NCI-H1436 treated with DMSO at 0.1 percent for 48 hours (cell line): ENCODE results near the gene ITGB6.

Source experiments
- DNase-seq: peaks from one replicate; lab custom pipeline; 2025; lab: John Stamatoyannopoulos, UW

The ITGB6 gene

GRCh38 chr2:160199683-160200389 is at the start of gene ITGB6:
Gene ITGB6 (minus strand): TSS chr2:160200272. CDS start chr2:160200063, 209 bp downstream.
- no peak for DNase-seq

GRCh38 chr2:160247296-160248035 is 47.4 kb upstream of the ITGB6 start:
- no peak for DNase-seq

GRCh38 chr2:160246356-160246755 is 46.3 kb upstream of the ITGB6 start:
- DNase-seq = no peak

- no peak for DNase-seq
These were observed 45.6 kb upstream of the ITGB6 start for GRCh38 chr2:160245614-160246155.

GRCh38 chr2:160242893-160243564 is 43.0 kb upstream of the ITGB6 start:
- DNase-seq = no peak

GRCh38 chr2:160241251-160242137 is 41.4 kb upstream of the ITGB6 start:
- no peak for DNase-seq

GRCh38 chr2:160239436-160239835 is 39.4 kb upstream of the ITGB6 start:
- no peak for DNase-seq

- no peak for DNase-seq
These were observed 38.3 kb upstream of the ITGB6 start for GRCh38 chr2:160238392-160238791.

GRCh38 chr2:160232905-160233475 is 32.9 kb upstream of the ITGB6 start:
- no peak for DNase-seq

GRCh38 chr2:160229591-160229990 is 29.5 kb upstream of the ITGB6 start:
- DNase-seq = no peak

- DNase-seq = no peak
These were observed 28.3 kb upstream of the ITGB6 start for GRCh38 chr2:160228141-160228917.

GRCh38 chr2:160227293-160227915 is 27.3 kb upstream of the ITGB6 start:
- no peak for DNase-seq

GRCh38 chr2:160226367-160226766 is 26.3 kb upstream of the ITGB6 start:
- no peak for DNase-seq

- no peak for DNase-seq
These were observed 25.6 kb upstream of the ITGB6 start for GRCh38 chr2:160225722-160226121.

GRCh38 chr2:160224507-160224906 is 24.4 kb upstream of the ITGB6 start:
- DNase-seq = no peak

GRCh38 chr2:160224060-160224459 is 24.0 kb upstream of the ITGB6 start:
- DNase-seq = no peak

GRCh38 chr2:160223560-160223959 is 23.5 kb upstream of the ITGB6 start:
- DNase-seq = no peak

GRCh38 chr2:160222546-160223283 is 22.6 kb upstream of the ITGB6 start:
- DNase-seq = no peak
